ENCODE measurements around the gene FBH1. TPM values are rescaled to one million over a fixed set of nuclear protein-coding genes. Genes with fewer than 3 reads are reported as not detected.
"Not testable (repeated sequence)": the region's sequence is repeated elsewhere in the genome, so short reads cannot be mapped to it uniquely, and the experiment has no call there.

Gene FBH1
- total and polyA plus RNA-seq, 2 experiments from 2014 or later, result 62.5 to 90.8 TPM

DNA sequence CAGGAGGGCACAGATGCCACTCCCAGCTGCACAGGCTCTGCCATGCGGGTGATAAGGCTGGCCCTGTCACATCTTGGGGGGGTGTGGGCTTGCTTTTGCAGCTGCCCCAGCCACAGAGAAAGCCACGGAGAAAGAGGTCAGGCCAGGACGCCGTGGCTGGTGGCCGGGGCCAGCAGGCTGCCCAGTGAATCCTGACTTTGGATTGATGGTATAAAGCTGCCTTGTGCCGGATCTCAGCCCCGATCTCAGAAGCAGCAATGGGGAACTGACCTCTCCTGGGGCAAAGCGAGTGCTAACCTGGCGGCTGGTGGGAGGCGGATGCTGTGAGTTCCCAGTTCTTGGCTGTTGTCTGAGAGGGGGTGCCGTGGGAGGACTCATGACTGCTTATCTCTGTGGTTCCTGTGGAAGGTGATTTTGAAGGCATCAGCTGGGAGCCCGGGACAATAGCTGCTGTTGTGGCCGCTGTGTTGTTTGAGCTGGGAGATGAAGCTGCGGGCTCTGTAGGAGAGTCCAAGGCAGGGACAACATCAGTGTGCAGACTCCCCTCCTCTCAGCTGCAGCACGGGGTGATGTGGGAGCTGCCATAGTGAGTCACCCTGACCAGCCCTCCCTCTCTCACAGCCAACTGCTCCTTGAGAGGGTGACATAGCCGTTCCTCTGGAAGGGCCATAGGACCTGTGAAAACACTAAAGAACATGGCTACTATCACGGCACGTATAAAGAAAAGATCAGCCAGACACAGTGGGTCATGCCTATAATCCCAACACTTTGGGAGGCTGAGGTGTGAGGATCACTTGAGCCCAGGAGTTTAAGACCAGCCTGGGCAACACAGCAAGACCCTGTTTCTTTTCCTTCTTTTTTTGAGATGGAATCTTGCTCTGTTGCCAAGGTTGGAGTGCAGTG lies 70.3 kb downstream of the FBH1 start:
- peaks cover 10% of the 10 kb centered on the region for H3K27me3 Mint-ChIP-seq (ENCODE audit: insufficient read depth, low read depth, poor library complexity)
- ATAC-seq (no peak), DNase-seq (ENCODE audit: low spot score) (no peak)
- H3K9me3 Mint-ChIP-seq, result no peaks in the 10 kb centered on the region
- Histone ChIP-seq H3K27me3 (ENCODE audit: insufficient read depth) (no peaks in the 10 kb centered on the region), H2AFZ (no peak overlapping the region), H3K27ac (ENCODE audit: low read depth) (no peak overlapping the region), H3K4me1 (ENCODE audit: insufficient read depth) (no peaks in the 10 kb centered on the region), H4K20me1 (replicated peaks; ENCODE audit: insufficient read depth) (no peaks in the 10 kb centered on the region), H3K4me2 (no peak overlapping the region), H3K36me3 (ENCODE audit: insufficient read depth) (no peaks in the 10 kb centered on the region), H3K4me3 (no peak overlapping the region), H3F3A (replicated peaks; ENCODE audit: low read depth) (no peaks in the 10 kb centered on the region), H3K9me2 (ENCODE audit: insufficient read depth) (no peaks in the 10 kb centered on the region), H3K79me2 (replicated peaks; ENCODE audit: insufficient read depth) (no peaks in the 10 kb centered on the region)
- no peak overlapping the region for H3K27ac Mint-ChIP-seq
- TF ChIP-seq POLR2AphosphoS5 (IDR thresholded peaks at IDR 0.05; ENCODE audit: low read depth) (no peak), ZNF331 (CRISPR knock-in tag; IDR thresholded peaks at IDR 0.05; ENCODE audit: low read depth) (no peak)
- TF ChIP-seq, protein P1, sequence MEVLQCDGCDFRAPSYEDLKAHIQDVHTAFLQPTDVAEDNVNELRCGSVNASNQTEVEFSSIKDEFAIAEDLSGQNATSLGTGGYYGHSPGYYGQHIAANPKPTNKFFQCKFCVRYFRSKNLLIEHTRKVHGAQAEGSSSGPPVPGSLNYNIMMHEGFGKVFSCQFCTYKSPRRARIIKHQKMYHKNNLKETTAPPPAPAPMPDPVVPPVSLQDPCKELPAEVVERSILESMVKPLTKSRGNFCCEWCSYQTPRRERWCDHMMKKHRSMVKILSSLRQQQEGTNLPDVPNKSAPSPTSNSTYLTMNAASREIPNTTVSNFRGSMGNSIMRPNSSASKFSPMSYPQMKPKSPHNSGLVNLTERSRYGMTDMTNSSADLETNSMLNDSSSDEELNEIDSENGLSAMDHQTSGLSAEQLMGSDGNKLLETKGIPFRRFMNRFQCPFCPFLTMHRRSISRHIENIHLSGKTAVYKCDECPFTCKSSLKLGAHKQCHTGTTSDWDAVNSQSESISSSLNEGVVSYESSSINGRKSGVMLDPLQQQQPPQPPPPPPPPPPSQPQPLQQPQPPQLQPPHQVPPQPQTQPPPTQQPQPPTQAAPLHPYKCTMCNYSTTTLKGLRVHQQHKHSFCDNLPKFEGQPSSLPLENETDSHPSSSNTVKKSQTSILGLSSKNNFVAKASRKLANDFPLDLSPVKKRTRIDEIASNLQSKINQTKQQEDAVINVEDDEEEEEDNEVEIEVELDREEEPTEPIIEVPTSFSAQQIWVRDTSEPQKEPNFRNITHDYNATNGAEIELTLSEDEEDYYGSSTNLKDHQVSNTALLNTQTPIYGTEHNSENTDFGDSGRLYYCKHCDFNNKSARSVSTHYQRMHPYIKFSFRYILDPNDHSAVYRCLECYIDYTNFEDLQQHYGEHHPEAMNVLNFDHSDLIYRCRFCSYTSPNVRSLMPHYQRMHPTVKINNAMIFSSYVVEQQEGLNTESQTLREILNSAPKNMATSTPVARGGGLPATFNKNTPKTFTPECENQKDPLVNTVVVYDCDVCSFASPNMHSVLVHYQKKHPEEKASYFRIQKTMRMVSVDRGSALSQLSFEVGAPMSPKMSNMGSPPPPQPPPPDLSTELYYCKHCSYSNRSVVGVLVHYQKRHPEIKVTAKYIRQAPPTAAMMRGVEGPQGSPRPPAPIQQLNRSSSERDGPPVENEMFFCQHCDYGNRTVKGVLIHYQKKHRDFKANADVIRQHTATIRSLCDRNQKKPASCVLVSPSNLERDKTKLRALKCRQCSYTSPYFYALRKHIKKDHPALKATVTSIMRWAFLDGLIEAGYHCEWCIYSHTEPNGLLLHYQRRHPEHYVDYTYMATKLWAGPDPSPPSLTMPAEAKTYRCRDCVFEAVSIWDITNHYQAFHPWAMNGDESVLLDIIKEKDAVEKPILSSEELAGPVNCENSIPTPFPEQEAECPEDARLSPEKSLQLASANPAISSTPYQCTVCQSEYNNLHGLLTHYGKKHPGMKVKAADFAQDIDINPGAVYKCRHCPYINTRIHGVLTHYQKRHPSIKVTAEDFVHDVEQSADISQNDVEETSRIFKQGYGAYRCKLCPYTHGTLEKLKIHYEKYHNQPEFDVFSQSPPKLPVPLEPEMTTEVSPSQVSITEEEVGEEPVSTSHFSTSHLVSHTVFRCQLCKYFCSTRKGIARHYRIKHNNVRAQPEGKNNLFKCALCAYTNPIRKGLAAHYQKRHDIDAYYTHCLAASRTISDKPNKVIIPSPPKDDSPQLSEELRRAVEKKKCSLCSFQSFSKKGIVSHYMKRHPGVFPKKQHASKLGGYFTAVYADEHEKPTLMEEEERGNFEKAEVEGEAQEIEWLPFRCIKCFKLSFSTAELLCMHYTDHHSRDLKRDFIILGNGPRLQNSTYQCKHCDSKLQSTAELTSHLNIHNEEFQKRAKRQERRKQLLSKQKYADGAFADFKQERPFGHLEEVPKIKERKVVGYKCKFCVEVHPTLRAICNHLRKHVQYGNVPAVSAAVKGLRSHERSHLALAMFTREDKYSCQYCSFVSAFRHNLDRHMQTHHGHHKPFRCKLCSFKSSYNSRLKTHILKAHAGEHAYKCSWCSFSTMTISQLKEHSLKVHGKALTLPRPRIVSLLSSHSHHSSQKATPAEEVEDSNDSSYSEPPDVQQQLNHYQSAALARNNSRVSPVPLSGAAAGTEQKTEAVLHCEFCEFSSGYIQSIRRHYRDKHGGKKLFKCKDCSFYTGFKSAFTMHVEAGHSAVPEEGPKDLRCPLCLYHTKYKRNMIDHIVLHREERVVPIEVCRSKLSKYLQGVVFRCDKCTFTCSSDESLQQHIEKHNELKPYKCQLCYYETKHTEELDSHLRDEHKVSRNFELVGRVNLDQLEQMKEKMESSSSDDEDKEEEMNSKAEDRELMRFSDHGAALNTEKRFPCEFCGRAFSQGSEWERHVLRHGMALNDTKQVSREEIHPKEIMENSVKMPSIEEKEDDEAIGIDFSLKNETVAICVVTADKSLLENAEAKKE (CRISPR knock-in tag; IDR thresholded peaks at IDR 0.05), result no peak
- TF ChIP-seq, protein P2, sequence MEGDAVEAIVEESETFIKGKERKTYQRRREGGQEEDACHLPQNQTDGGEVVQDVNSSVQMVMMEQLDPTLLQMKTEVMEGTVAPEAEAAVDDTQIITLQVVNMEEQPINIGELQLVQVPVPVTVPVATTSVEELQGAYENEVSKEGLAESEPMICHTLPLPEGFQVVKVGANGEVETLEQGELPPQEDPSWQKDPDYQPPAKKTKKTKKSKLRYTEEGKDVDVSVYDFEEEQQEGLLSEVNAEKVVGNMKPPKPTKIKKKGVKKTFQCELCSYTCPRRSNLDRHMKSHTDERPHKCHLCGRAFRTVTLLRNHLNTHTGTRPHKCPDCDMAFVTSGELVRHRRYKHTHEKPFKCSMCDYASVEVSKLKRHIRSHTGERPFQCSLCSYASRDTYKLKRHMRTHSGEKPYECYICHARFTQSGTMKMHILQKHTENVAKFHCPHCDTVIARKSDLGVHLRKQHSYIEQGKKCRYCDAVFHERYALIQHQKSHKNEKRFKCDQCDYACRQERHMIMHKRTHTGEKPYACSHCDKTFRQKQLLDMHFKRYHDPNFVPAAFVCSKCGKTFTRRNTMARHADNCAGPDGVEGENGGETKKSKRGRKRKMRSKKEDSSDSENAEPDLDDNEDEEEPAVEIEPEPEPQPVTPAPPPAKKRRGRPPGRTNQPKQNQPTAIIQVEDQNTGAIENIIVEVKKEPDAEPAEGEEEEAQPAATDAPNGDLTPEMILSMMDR (conservative IDR thresholded peaks at IDR 0.05; ENCODE audit: low read depth in 2 of 2), result no peak
- no peak overlapping the region for H3K4me3 Mint-ChIP-seq
- peaks cover 5% of the 10 kb centered on the region for H3K4me1 Mint-ChIP-seq
- H3K36me3 Mint-ChIP-seq (ENCODE audit: low read depth), result no peaks in the 10 kb centered on the region

DNA sequence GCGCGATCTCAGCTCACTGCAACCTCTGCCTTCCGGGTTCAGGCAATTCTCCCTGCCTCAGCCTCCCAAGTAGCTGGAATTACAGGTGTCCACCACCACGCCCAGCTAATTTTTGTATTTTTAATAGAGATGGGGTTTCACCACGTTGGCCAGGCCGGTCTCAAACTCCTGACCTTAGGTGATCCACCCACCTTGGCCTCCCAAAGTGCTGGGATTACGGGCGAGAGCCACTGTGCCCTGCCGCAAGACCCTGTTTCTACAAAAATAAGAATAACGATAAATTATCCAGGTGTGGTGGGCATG lies 70.9 kb downstream of the FBH1 start:
- H3K27ac Mint-ChIP-seq; H3K4me3 ChIP-seq; H3K4me1 Mint-ChIP-seq; H3K4me1 ChIP-seq (ENCODE audit: insufficient read depth); H3K27ac ChIP-seq (ENCODE audit: low read depth); DNase-seq (ENCODE audit: low spot score); ATAC-seq; H2AFZ ChIP-seq; H3K27me3 ChIP-seq (ENCODE audit: insufficient read depth); H3K9me3 Mint-ChIP-seq; H3K27me3 Mint-ChIP-seq (ENCODE audit: insufficient read depth, low read depth, poor library complexity); H3K4me2 ChIP-seq; H3K9me2 ChIP-seq (ENCODE audit: insufficient read depth); H3K79me2 ChIP-seq (replicated peaks; ENCODE audit: insufficient read depth); H3K36me3 ChIP-seq (ENCODE audit: insufficient read depth); H3F3A ChIP-seq (replicated peaks; ENCODE audit: low read depth); H3K4me3 Mint-ChIP-seq; H3K36me3 Mint-ChIP-seq (ENCODE audit: low read depth); H4K20me1 ChIP-seq (replicated peaks; ENCODE audit: insufficient read depth): not testable (repeated sequence)
